GM12892 (cell line): ENCODE measurements around the gene SPON1.

ENCODE experiments used
- POLR2A ChIP-seq: IDR thresholded peaks from 2 replicates; pipeline ENCODE4 v1.6.1; 2011; ENCODE audit warnings: low read depth, low read length, control low read depth
- TAF1 ChIP-seq: IDR thresholded peaks from 2 replicates; pipeline ENCODE4 v1.6.1; 2011; ENCODE audit warnings: low read depth, mild to moderate bottlenecking, control low read depth, low read length, borderline replicate concordance

- TF ChIP-seq POLR2A (no peak), TAF1 (no peak)
Measured at GRCh38 chr11:14264966-14265365, 302.4 kb downstream of the SPON1 start.
